Measurements from ENCODE around the gene CDR2. TPM values are rescaled to one million over a fixed set of nuclear protein-coding genes. Genes with fewer than 3 reads are reported as not detected.
A peak's percentile ranks its signal among the peaks of the same experiment; 100 is the strongest.
"Not testable (repeated sequence)": the region's sequence is repeated elsewhere in the genome, so short reads cannot be mapped to it uniquely, and the experiment has no call there.

CDR2 gene
- total and polyA plus RNA-seq, 2 of the 13 experiments (the other 11 are each of a cell fraction or from before 2014, with no cell fraction given) = 59.0 to 78.9 TPM

GRCh38 chr16:22418826-22419225 lies 44.4 kb upstream of the CDR2 start:
- no peaks in the 10 kb centered on the region for H3K27me3 ChIP-seq (ENCODE audit: control insufficient read depth in 1 of 2, insufficient read depth in 2 of 2, low read length in 2 of 2)
- no peaks in the 10 kb centered on the region for H3K79me2 ChIP-seq (ENCODE audit: insufficient read depth, low read length)
- intact Hi-C loops (cut with micrococcal nuclease; ENCODE audit: unreplicated experiment) = no loop called here
- no peak overlapping the region for H3K9ac ChIP-seq (ENCODE audit: insufficient read depth, low read depth, low read length)
- no peak overlapping the region for H3K4me2 ChIP-seq (ENCODE audit: low read depth, low read length)
- TF ChIP-seq POLR2AphosphoS2 (IDR thresholded peaks at IDR 0.05; ENCODE audit: low read depth, low read length) (0 out of 2 replicates have a peak, but pooled peaks have one; percentile 41), ZNF788 (CRISPR knock-in tag; IDR thresholded peaks at IDR 0.05; ENCODE audit: borderline replicate concordance) (no peak)
- no peaks in the 10 kb centered on the region for H3K9me3 ChIP-seq (ENCODE audit: low read length)
- no peak overlapping the region for H3K4me3 ChIP-seq (replicated peaks in 1 of 3; ENCODE audit: insufficient read depth in 1 of 3, low read depth in 2 of 3, low read length in 3 of 3)
- ChIA-PET CTCF (ENCODE audit: low intra/inter-chr PET ratio, low total read pairs) (no interaction called here), POLR2A (no interaction called here)
- peaks cover 13 to 16% of the 10 kb centered on the region in 2 experiments for H3K36me3 ChIP-seq (replicated peaks in 1 of 2; ENCODE audit: control insufficient read depth in 1 of 2, insufficient read depth in 2 of 2, low read length in 2 of 2)
- no peak for DNase-seq (ENCODE audit: low spot score)
- BruUV-seq (replicated peaks) = no TSS peak
- 99% methylated on average over 3 of the region's 3 CpGs for WGBS (ENCODE audit: low lambda C conversion rate)
- in situ Hi-C loops (cut with HindIII; ENCODE audit: extremely low pct_ligation_motif_present, low pct_unique_long_range_greater_than_20kb) = no loop called here
- H2AFZ ChIP-seq (ENCODE audit: low read length) = no peak overlapping the region
- no peak for FAIRE-seq
- H3K4me1 ChIP-seq (ENCODE audit: insufficient read depth, low read length) = no peaks in the 10 kb centered on the region
- no peaks in the 10 kb centered on the region for H4K20me1 ChIP-seq (ENCODE audit: insufficient read depth, low read length)
- no peak for ATAC-seq
- H3K27ac ChIP-seq (ENCODE audit: extremely low read length, insufficient read depth, low read length) = no peak overlapping the region

DNA sequence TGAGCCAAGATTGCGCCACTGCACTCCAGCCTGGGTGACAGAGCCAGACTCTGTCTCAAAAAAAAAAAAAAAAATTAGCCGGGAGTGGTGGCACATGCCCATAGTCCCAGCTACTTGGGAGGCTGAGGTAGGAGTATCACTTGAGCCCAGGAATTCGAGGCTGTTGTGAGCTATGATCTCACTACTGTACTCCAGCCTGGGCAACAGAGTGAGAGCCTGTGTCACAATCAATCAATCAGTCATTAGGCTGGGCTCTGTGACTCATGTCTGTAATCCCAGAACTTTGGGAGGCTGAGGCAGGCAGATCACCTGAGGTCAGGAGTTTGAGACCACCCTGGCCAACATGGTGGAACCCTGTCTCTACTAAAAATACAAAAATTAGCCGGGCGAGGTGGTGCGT lies 43.4 kb upstream of the CDR2 start:
- H3K4me2 ChIP-seq (ENCODE audit: low read depth, low read length); BruUV-seq (replicated peaks); in situ Hi-C loops (cut with HindIII; ENCODE audit: extremely low pct_ligation_motif_present, low pct_unique_long_range_greater_than_20kb); H3K4me1 ChIP-seq (ENCODE audit: insufficient read depth, low read length); H3K27me3 ChIP-seq (ENCODE audit: control insufficient read depth in 1 of 2, insufficient read depth in 2 of 2, low read length in 2 of 2); ATAC-seq; H3K79me2 ChIP-seq (ENCODE audit: insufficient read depth, low read length); H2AFZ ChIP-seq (ENCODE audit: low read length); H3K4me3 ChIP-seq (replicated peaks in 1 of 3; ENCODE audit: insufficient read depth in 1 of 3, low read depth in 2 of 3, low read length in 3 of 3); CTCF ChIA-PET (ENCODE audit: low intra/inter-chr PET ratio, low total read pairs); H3K9me3 ChIP-seq (ENCODE audit: low read length); H3K27ac ChIP-seq (ENCODE audit: extremely low read length, insufficient read depth, low read length); intact Hi-C loops (cut with micrococcal nuclease; ENCODE audit: unreplicated experiment); FAIRE-seq; POLR2A ChIA-PET; H4K20me1 ChIP-seq (ENCODE audit: insufficient read depth, low read length); DNase-seq (ENCODE audit: low spot score); H3K9ac ChIP-seq (ENCODE audit: insufficient read depth, low read depth, low read length): not testable (repeated sequence)
- 91% methylated on average over 6 of the region's 6 CpGs for WGBS (ENCODE audit: low lambda C conversion rate)
- H3K36me3 ChIP-seq (replicated peaks in 1 of 2; ENCODE audit: control insufficient read depth in 1 of 2, insufficient read depth in 2 of 2, low read length in 2 of 2) = peaks cover 13 to 16% of the 10 kb centered on the region in 2 experiments
- TF ChIP-seq ZNF121 (CRISPR knock-in tag; IDR thresholded peaks at IDR 0.05) (peak; percentile 23; the same call in 1 of the 2 replicates), ZNF770 (CRISPR knock-in tag; IDR thresholded peaks at IDR 0.05) (peak; percentile 55; the same call in 1 of the 2 replicates), FOSL2 (CRISPR knock-in tag; IDR thresholded peaks at IDR 0.05) (0 out of 2 replicates have a peak, but pooled peaks have one; percentile 7)

Measured in HepG2 (cell line).